Neuronal stem cell (in vitro differentiated cells): ENCODE results near the gene DSP.

Experiments
- DNase-seq: peaks from one replicate; pipeline ENCODE4 v3.0.0-alpha.2; 2013; ENCODE audit warnings: low spot score
- H2AFZ ChIP-seq: one replicate; pipeline ENCODE4 v1.6.1; 2013; ENCODE audit warnings: mild to moderate bottlenecking, low read length, inconsistent platforms
- H2AK5ac ChIP-seq: 2 replicates; pipeline ENCODE4 v1.6.1; 2013; ENCODE audit warnings: low read depth, mild to moderate bottlenecking, inconsistent platforms, low read length, moderate library complexity, mixed read lengths
- H2BK120ac ChIP-seq: 2 replicates; pipeline ENCODE4 v1.6.1; 2013; ENCODE audit warnings: low read depth, mild to moderate bottlenecking, inconsistent platforms, low read length, moderate library complexity, mixed read lengths
- H2BK12ac ChIP-seq: one replicate; pipeline ENCODE4 v1.6.1; 2013; ENCODE audit warnings: low read length, inconsistent platforms
- H2BK15ac ChIP-seq: 2 replicates; pipeline ENCODE4 v1.6.1; 2013; ENCODE audit warnings: mild to moderate bottlenecking, low read length, inconsistent platforms, mixed read lengths
- H2BK5ac ChIP-seq: one replicate; pipeline ENCODE4 v1.6.1; 2013; ENCODE audit warnings: inconsistent platforms, mild to moderate bottlenecking, low read length, moderate library complexity
- H3K14ac ChIP-seq: one replicate; pipeline ENCODE4 v1.6.1; 2013; ENCODE audit warnings: low read length, inconsistent platforms
- H3K18ac ChIP-seq: 2 replicates; pipeline ENCODE4 v1.6.1; 2013; ENCODE audit warnings: low read length, inconsistent platforms
- H3K23ac ChIP-seq: 2 replicates; pipeline ENCODE4 v1.6.1; 2013; ENCODE audit warnings: low read depth, mild to moderate bottlenecking, mixed read lengths, low read length, inconsistent platforms; ENCODE audit not compliant: poor library complexity
- H3K27ac ChIP-seq: replicated peaks from 3 replicates; pipeline ENCODE4 v1.5.1; 2013; ENCODE audit warnings: low read length, inconsistent platforms
- H3K27me3 ChIP-seq, 3 experiments: 2 replicates each; pipeline ENCODE4 v1.6.1; 2013; ENCODE audit warnings: low read length in 3 of 3, mild to moderate bottlenecking in 2 of 3, inconsistent platforms in 1 of 3, low read depth in 1 of 3, mixed read lengths in 1 of 3, moderate library complexity in 1 of 3; ENCODE audit not compliant: control insufficient read depth in 3 of 3, insufficient read depth in 3 of 3
- H3K36me3 ChIP-seq, 2 donors: replicated peaks in 1 of 2; 2 replicates each; pipeline ENCODE4 v1.6.1; 2013; ENCODE audit warnings: low read length in 2 of 2; ENCODE audit not compliant: control insufficient read depth in 2 of 2, insufficient read depth in 2 of 2
- H3K4ac ChIP-seq: 2 replicates; pipeline ENCODE4 v1.6.1; 2013; ENCODE audit warnings: inconsistent platforms, mild to moderate bottlenecking, low read length, moderate library complexity
- H3K4me1 ChIP-seq, 2 donors: 1 replicate in 1 of 2; 2 replicates in 1 of 2; pipeline ENCODE4 v1.6.1; 2013; ENCODE audit warnings: low read length in 2 of 2, low read depth in 1 of 2; ENCODE audit not compliant: control insufficient read depth in 2 of 2, insufficient read depth in 1 of 2
- H3K4me2 ChIP-seq: one replicate; pipeline ENCODE4 v1.6.1; 2013; ENCODE audit warnings: mild to moderate bottlenecking, low read length, inconsistent platforms; ENCODE audit not compliant: insufficient read depth, poor library complexity, severe bottlenecking
- H3K4me3 ChIP-seq, 2 donors: 2 replicates each; pipeline ENCODE4 v1.5.1; 2013; ENCODE audit warnings: low read length in 2 of 2, mild to moderate bottlenecking in 2 of 2, inconsistent platforms in 1 of 2, moderate library complexity in 1 of 2
- H3K79me1 ChIP-seq: one replicate; pipeline ENCODE4 v1.6.1; 2013; ENCODE audit warnings: low read depth, mild to moderate bottlenecking, inconsistent platforms, low read length, moderate library complexity
- H3K9ac ChIP-seq: one replicate; pipeline ENCODE4 v1.6.1; 2013; ENCODE audit warnings: mild to moderate bottlenecking, low read depth, low read length, inconsistent platforms; ENCODE audit not compliant: poor library complexity
- H3K9me3 ChIP-seq, 2 donors: replicated peaks in 1 of 2; 2 replicates each; pipeline versions ENCODE3 to v1.6.1; 2013; ENCODE audit warnings: low read length in 2 of 2, mild to moderate bottlenecking in 2 of 2, inconsistent platforms in 1 of 2, low read depth in 1 of 2, mixed read lengths in 1 of 2, moderate library complexity in 1 of 2; ENCODE audit not compliant: control insufficient read depth in 2 of 2, insufficient read depth in 1 of 2
- H4K8ac ChIP-seq: one replicate; pipeline ENCODE4 v1.6.1; 2013; ENCODE audit warnings: low read depth, mild to moderate bottlenecking, inconsistent platforms, low read length, moderate library complexity
- H4K91ac ChIP-seq: one replicate; pipeline ENCODE4 v1.6.1; 2013; ENCODE audit warnings: low read length, low read depth, mild to moderate bottlenecking, inconsistent platforms; ENCODE audit not compliant: poor library complexity
- WGBS, 2 donors: extraction: QIAGEN DNeasy Blood & Tissue Kit; methylation state at CpG; one replicate each; pipeline ENCODE4 v1.1.7; 2013; ENCODE audit warnings: missing lambda C conversion rate in 2 of 2, mixed read lengths in 1 of 2; ENCODE audit not compliant: insufficient read length in 2 of 2, insufficient replicate concordance in 1 of 2; ENCODE audit errors: extremely low coverage in 2 of 2; 5-methylcytosine and 5-hydroxymethylcytosine counted together

The DSP gene

DNA sequence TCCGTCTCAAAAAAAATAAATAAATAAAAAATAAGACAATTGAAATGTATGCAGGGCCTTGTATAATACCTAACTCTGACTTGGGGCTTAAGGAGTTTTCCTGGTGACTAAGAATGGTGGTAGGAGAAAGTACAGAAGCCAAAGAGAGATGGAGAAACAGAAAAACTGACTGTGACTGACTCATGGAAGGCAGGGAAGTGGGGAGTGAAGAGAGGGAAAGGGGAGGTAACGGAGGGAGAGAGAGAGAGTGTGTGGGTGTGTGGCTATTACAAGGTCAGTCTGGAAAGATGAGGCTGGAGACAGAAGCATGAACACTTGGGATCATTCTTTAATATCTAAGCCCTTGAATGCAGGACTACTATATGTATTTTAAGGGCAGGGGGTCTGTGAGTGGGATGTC, 87.0 kb downstream of the DSP start:
- peaks cover 0 to 80% (median 0%) of the 10 kb centered on the region in 3 experiments for H3K27me3 ChIP-seq
- H3K4ac ChIP-seq, result no peak overlapping the region
- WGBS, 2 donors, result 100% methylated on average over 1 of the region's 2 CpGs; no CpG with 5 or more reads in 1 of the 2 donors

DNA sequence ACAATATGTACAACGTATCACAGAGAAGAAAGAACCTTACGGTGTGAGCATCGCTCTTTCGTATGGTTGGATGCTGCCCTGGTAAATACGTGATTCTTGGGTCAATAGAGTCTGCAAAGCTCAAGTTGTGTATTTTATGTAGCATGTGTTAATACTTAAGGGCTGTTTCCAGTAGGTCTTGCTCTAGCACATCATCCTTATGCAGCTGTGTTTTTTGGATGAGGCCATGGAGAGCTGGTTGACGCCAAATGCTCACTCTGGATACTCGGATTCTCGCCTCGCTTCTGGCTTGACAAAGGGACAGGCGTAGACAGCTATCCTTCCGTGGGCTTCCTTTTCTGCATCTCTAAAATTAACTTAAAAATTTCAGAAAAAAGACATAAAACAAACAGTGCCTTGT, 87.4 kb downstream of the DSP start:
- no peak overlapping the region for H3K9ac ChIP-seq
- no peak overlapping the region for H4K91ac ChIP-seq
- no peak overlapping the region for H3K4ac ChIP-seq
- H3K27ac ChIP-seq, result no peak overlapping the region
- H2BK120ac ChIP-seq, result no peak overlapping the region
- no peak overlapping the region for H3K14ac ChIP-seq
- H3K36me3 ChIP-seq, result no peaks in the 10 kb centered on the region
- WGBS, 2 donors, result no CpG with 5 or more reads among the region's 11 CpGs
- H2BK12ac ChIP-seq, result no peak overlapping the region
- peaks cover 0 to 76% (median 0%) of the 10 kb centered on the region in 3 experiments for H3K27me3 ChIP-seq
- H2AFZ ChIP-seq, result no peak overlapping the region
- no peak overlapping the region for H4K8ac ChIP-seq
- DNase-seq, result no peak
- H3K79me1 ChIP-seq, result no peaks in the 10 kb centered on the region
- no peak overlapping the region for H3K18ac ChIP-seq
- H2BK5ac ChIP-seq, result no peak overlapping the region
- no peak overlapping the region for H2BK15ac ChIP-seq
- H3K4me2 ChIP-seq, result no peak overlapping the region
- H3K4me3 ChIP-seq, result no peak overlapping the region
- peaks cover 9 to 12% of the 10 kb centered on the region in 2 donors for H3K4me1 ChIP-seq
- no peak overlapping the region for H3K23ac ChIP-seq
- no peak overlapping the region for H2AK5ac ChIP-seq
- peaks cover 3 to 11% of the 10 kb centered on the region in 2 donors for H3K9me3 ChIP-seq

More for the DNA sequence above, 87.0 kb downstream of the DSP start:
- no peak overlapping the region for H3K23ac ChIP-seq
- no peak overlapping the region for H3K18ac ChIP-seq
- no peak overlapping the region for H3K14ac ChIP-seq
- H2BK15ac ChIP-seq, result no peak overlapping the region
- no peak overlapping the region for H2BK12ac ChIP-seq
- DNase-seq, result no peak
- peaks cover 3 to 11% of the 10 kb centered on the region in 2 donors for H3K9me3 ChIP-seq
- no peak overlapping the region for H2BK5ac ChIP-seq
- no peak overlapping the region for H4K8ac ChIP-seq
- no peak overlapping the region for H4K91ac ChIP-seq
- no peak overlapping the region for H3K9ac ChIP-seq
- H3K4me3 ChIP-seq, result no peak overlapping the region
- H3K4me1 ChIP-seq, result peaks cover 9 to 12% of the 10 kb centered on the region in 2 donors
- H3K27ac ChIP-seq, result no peak overlapping the region
- no peaks in the 10 kb centered on the region for H3K79me1 ChIP-seq
- no peak overlapping the region for H2AFZ ChIP-seq
- H3K36me3 ChIP-seq, result no peaks in the 10 kb centered on the region
- no peak overlapping the region for H3K4me2 ChIP-seq
- H2AK5ac ChIP-seq, result no peak overlapping the region
- H2BK120ac ChIP-seq, result no peak overlapping the region

DNA sequence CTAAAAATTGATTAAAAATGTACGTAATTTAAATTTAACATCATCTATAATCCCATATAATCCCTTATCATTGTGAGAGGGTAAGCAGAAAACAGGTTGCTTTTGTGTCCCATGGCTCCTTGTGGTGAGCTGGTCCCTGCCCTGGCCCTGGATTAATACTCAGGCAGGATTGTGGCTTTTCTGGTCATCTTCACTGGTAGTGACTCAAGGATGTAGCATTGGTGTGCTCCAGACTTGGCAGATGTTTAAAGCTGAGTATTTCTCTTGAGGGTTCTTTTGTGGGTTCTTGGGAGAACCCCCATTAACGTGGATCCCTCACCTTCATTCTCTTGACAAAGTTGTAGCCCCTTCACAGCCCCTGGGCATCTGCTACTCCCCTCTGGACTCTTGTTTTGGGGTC, 87.8 kb downstream of the DSP start:
- no peak overlapping the region for H4K91ac ChIP-seq
- H2BK12ac ChIP-seq, result no peak overlapping the region
- DNase-seq, result no peak
- peaks cover 0 to 72% (median 0%) of the 10 kb centered on the region in 3 experiments for H3K27me3 ChIP-seq
- no peak overlapping the region for H2AFZ ChIP-seq
- no peak overlapping the region for H3K9ac ChIP-seq
- no peak overlapping the region for H3K4me3 ChIP-seq
- no peak overlapping the region for H2BK15ac ChIP-seq
- peaks cover 3 to 11% of the 10 kb centered on the region in 2 donors for H3K9me3 ChIP-seq
- H3K4ac ChIP-seq, result no peak overlapping the region
- no peak overlapping the region for H4K8ac ChIP-seq
- no peak overlapping the region for H3K27ac ChIP-seq
- H3K4me2 ChIP-seq, result no peak overlapping the region
- H2BK5ac ChIP-seq, result no peak overlapping the region
- H2AK5ac ChIP-seq, result no peak overlapping the region
- no CpG with 5 or more reads among the region's 2 CpGs for WGBS, 2 donors
- no peak overlapping the region for H3K23ac ChIP-seq
- H2BK120ac ChIP-seq, result no peak overlapping the region
- no peak overlapping the region for H3K14ac ChIP-seq
- H3K79me1 ChIP-seq, result no peaks in the 10 kb centered on the region
- H3K36me3 ChIP-seq, result no peaks in the 10 kb centered on the region
- peak overlapping the region; percentile 11 for H3K18ac ChIP-seq
- H3K4me1 ChIP-seq, result peaks cover 9 to 12% of the 10 kb centered on the region in 2 donors

- Histone ChIP-seq H3K9ac (no peak overlapping the region), H3K23ac (no peak overlapping the region), H3K4ac (no peak overlapping the region), H3K14ac (no peak overlapping the region), H2BK12ac (peak overlapping the region; percentile 34), H3K18ac (no peak overlapping the region), H3K4me3 (no peak overlapping the region), H3K27me3 (peaks cover 0 to 69% (median 0%) of the 10 kb centered on the region in 3 experiments), H3K36me3 (no peaks in the 10 kb centered on the region), H2BK5ac (no peak overlapping the region), H3K79me1 (no peaks in the 10 kb centered on the region), H2AFZ (no peak overlapping the region), H3K9me3 (peaks cover 3 to 11% of the 10 kb centered on the region in 2 donors), H3K4me2 (no peak overlapping the region), H3K27ac (no peak overlapping the region), H2AK5ac (no peak overlapping the region), H4K91ac (no peak overlapping the region), H2BK15ac (no peak overlapping the region), H4K8ac (no peak overlapping the region), H3K4me1 (peaks cover 0 to 4% of the 10 kb centered on the region in 2 donors), H2BK120ac (no peak overlapping the region)
- no peak for DNase-seq
- WGBS, 2 donors, result no CpG with 5 or more reads among the region's 5 CpGs
Measured at GRCh38 chr6:7630792-7631191, 89.3 kb downstream of the DSP start.
